Testis (tissue), 3 donors: Measurements from ENCODE around the gene NUCKS1. TPM values are rescaled to one million over a fixed set of nuclear protein-coding genes. Genes with fewer than 3 reads are reported as not detected.
A peak's percentile ranks its signal among the peaks of the same experiment; 100 is the strongest.

Source experiments
- DNase-seq: peaks from one replicate; pipeline ENCODE4 v3.0.0-alpha.2; 2019
- H3K27ac ChIP-seq, 2 donors: fragments of 200-600 bp; sonication (generic); one replicate each; pipeline ENCODE4 v1.5.1; 2019
- H3K27me3 ChIP-seq: fragments of 200-600 bp; sonication (generic); one replicate; pipeline ENCODE4 v1.5.1; 2019
- H3K36me3 ChIP-seq: fragments of 200-600 bp; sonication (generic); one replicate; pipeline ENCODE4 v1.5.1; 2017; ENCODE audit warnings: low read depth; ENCODE audit errors: missing control alignments
- H3K4me1 ChIP-seq: fragments of 200-600 bp; sonication (generic); one replicate; pipeline ENCODE4 v1.5.1; 2019
- H3K4me3 ChIP-seq, 2 donors: fragments of 200-600 bp; sonication (generic); one replicate each; pipeline ENCODE4 v1.5.1; 2017 to 2019
- H3K9me3 ChIP-seq: fragments of 200-600 bp; sonication (generic); one replicate; pipeline ENCODE4 v1.5.1; 2017
- POLR2A ChIP-seq: fragments of 450-650 bp; IDR thresholded peaks from one replicate; pipeline ENCODE4 v1.6.1; 2017; ENCODE audit warnings: antibody characterized with exemption, mild to moderate bottlenecking, moderate library complexity
- WGBS, 2 donors: methylation state at CpG; one replicate each; pipeline ENCODE4 v1.1.5; 2018; 5-methylcytosine and 5-hydroxymethylcytosine counted together
- intact Hi-C: fragments of 100-400 bp; cut with DNase I; formaldehyde crosslinking; loops from one replicate; pipeline ENCODE4 v1.15.1; 2023; ENCODE audit warnings: low total_unique reads
- polyA plus RNA-seq: library from polyadenylated mRNA; stranded (reverse); fragments of 350-450 nt; fragmentation: Illumina TruSeq; extraction: RNeasy Lipid Tissue Mini Kit (QIAGEN cat#74804); gene quantifications from one replicate; pipeline ENCODE4 v1.2.3, GENCODE V29; 2014; ENCODE audit warnings: low read depth, low replicate concordance; ENCODE audit not compliant: insufficient read depth
- total RNA-seq, 2 donors: library from RNA; depleted of rRNA; stranded (reverse); fragments of >200 nt; gene quantifications; one replicate each; pipeline ENCODE4 v1.2.3, GENCODE V29; 2016
- TF ChIP-seq, protein P1 (sequence below), 3 experiments: fragments of 450-650 bp in 2 of 3; fragments of 200-600 bp in 1 of 3; sonication (generic) in 1 of 3; IDR thresholded peaks; one replicate each; pipeline ENCODE4 v1.5.1; 2016 to 2019; ENCODE audit warnings: antibody characterized with exemption in 3 of 3, mild to moderate bottlenecking in 2 of 3, moderate library complexity in 1 of 3

Gene NUCKS1
- total and polyA plus RNA-seq, 3 donors from 2014 or later: 57.7 to 98.6 (median 66.3) TPM

DNA sequence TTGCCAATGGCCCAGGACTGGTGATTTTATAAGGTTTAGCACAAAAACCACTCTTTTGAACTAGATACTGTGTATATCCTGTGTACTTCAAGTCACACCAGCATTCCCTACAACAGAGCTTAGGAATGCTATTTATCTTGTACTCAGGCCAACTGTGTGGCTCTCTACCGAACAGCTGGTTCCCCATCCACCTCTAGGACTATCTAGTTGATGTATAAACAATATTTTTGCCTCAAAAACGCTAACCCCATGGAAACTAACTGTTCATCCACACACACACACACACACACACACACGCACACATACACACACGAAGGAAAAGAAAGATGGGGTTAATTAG, 41.0 kb downstream of the NUCKS1 start:
- peaks cover 13% of the 10 kb centered on the region for H3K4me1 ChIP-seq
- TF ChIP-seq, protein P1, sequence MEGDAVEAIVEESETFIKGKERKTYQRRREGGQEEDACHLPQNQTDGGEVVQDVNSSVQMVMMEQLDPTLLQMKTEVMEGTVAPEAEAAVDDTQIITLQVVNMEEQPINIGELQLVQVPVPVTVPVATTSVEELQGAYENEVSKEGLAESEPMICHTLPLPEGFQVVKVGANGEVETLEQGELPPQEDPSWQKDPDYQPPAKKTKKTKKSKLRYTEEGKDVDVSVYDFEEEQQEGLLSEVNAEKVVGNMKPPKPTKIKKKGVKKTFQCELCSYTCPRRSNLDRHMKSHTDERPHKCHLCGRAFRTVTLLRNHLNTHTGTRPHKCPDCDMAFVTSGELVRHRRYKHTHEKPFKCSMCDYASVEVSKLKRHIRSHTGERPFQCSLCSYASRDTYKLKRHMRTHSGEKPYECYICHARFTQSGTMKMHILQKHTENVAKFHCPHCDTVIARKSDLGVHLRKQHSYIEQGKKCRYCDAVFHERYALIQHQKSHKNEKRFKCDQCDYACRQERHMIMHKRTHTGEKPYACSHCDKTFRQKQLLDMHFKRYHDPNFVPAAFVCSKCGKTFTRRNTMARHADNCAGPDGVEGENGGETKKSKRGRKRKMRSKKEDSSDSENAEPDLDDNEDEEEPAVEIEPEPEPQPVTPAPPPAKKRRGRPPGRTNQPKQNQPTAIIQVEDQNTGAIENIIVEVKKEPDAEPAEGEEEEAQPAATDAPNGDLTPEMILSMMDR (IDR thresholded peaks at IDR 0.05): no peak
- no peak for TF ChIP-seq POLR2A
- H3K36me3 ChIP-seq: no peaks in the 10 kb centered on the region
- H3K9me3 ChIP-seq: no peaks in the 10 kb centered on the region
- WGBS, 2 donors: 45 to 51% methylated on average over 4 of the region's 4 CpGs
- H3K27me3 ChIP-seq: no peaks in the 10 kb centered on the region
- no peak for DNase-seq
- H3K27ac ChIP-seq: no peak overlapping the region
- intact Hi-C loops: no loop called here
- H3K4me3 ChIP-seq: no peak overlapping the region

DNA sequence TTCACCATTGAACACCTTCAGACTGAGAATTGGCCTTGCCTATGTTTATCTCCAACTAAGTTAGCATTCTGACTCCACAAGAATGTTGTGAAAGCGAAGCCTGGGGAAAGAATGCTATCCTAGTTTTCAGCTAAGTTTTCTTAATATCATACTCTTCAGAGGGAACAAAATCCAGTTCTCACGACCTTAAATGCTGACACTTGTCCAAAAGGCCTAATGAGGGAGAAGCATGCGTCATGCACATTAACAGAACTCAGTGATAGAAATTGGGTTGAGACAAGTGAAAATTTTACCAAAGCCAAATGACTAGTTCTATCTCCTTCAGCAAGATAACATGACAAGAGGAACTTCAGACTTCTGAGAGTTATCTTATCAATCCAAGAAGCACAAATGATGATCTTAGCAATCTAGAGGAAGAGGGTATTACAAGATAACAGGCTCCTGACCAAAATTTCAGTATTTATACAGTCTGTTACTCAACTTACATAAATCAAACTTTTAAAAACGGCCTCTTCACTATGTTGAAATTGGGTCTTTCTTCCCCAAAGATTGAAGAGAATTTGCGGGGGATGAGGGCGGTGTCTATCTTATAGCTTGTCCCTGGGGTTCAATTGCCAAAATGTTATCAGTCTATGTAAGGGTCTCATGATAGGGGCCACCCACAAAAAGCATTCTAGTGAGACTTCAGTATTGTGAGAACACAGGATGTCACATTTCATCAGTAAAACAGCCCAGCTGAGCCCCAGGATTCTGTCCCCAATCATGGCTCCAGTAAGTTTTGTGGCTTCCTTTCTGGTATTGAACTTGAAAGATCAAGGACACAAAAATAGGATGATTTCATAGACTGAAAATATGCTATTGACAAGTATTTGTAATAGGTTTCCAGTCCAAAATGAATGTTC, 43.1 kb downstream of the NUCKS1 start:
- TF ChIP-seq, protein P1 (IDR thresholded peaks at IDR 0.05): no peak
- no peak for TF ChIP-seq POLR2A
- WGBS, 2 donors: 64% methylated on average over 6 of the region's 6 CpGs
- H3K27me3 ChIP-seq: no peaks in the 10 kb centered on the region
- H3K4me3 ChIP-seq: no peak overlapping the region
- intact Hi-C loops: no loop called here
- no peaks in the 10 kb centered on the region for H3K36me3 ChIP-seq
- no peaks in the 10 kb centered on the region for H3K9me3 ChIP-seq
- peak; percentile 31 for DNase-seq
- H3K27ac ChIP-seq: peak overlapping the region; percentile 0 to 16
- H3K4me1 ChIP-seq: peaks cover 14% of the 10 kb centered on the region

DNA sequence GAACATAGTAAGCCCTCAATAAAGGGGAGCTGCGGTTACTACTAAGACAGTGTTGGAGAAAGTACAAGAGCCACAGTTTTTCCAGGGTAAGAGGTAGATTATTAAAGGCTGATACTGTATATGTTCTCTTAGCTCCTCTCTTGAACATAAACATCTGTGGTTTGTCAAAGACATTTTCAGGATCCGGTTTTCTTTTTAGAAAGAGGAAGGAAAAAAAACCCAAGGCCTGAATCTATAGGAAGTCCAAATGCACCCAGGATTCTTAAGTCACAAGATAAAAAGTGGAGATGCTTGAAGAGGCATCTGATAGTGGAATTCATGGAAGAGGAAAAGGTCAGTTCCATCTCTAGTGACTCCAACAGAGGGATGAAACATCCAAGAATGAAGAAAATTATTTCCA, 45.1 kb downstream of the NUCKS1 start:
- intact Hi-C loops: no loop called here
- Histone ChIP-seq H3K9me3 (no peaks in the 10 kb centered on the region), H3K4me1 (peaks cover 14% of the 10 kb centered on the region), H3K4me3 (no peak overlapping the region), H3K27ac (no peak overlapping the region), H3K27me3 (no peaks in the 10 kb centered on the region), H3K36me3 (no peaks in the 10 kb centered on the region)
- WGBS, 2 donors: 73 to 86% methylated on average over 2 of the region's 2 CpGs
- DNase-seq: no peak
- no peak for TF ChIP-seq POLR2A
- TF ChIP-seq, protein P1 (IDR thresholded peaks at IDR 0.05): no peak

DNA sequence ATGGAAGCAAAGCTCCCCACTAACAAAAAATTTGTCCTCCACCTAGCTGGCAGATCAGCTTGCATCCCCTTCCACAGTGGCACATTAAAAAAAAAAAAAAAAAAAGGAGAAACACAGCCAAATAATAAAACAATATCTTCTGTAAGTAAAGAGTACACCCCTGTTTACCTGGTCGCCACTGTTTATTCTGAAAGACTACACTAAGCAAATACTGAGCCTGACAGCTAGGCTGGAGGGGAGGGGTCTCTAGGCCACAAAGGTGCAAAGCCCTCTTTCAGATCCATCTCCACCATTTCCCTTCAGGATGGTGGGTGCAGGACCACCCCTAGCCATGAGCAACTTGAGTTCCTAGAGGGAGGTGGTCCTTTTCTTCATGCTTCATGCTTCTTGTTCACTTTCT, 46.9 kb downstream of the NUCKS1 start:
- no peak for DNase-seq
- no peak overlapping the region for H3K27ac ChIP-seq
- intact Hi-C loops: no loop called here

DNA sequence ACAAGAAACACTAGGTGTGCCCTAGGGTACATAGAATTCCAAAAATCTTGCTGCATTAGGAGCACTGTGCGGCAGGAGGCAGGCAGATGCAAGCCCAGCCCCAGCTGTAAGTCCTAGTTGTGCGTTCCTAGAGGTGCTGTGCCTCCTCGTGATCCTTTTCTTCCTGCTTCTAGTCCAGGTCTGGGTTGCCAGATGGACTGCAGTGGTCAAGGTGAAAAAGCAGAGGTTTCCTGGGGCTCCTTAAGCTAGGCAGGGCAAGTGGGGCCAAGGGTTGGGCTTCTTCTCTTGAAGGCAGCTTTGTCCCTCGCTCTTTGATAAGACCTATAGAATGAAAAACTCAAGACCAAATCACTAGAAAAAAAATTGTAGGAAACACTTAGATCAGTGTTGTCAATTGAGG, 48.1 kb downstream of the NUCKS1 start:
- H3K9me3 ChIP-seq: no peaks in the 10 kb centered on the region
- H3K27me3 ChIP-seq: no peaks in the 10 kb centered on the region
- no peak for DNase-seq
- H3K4me1 ChIP-seq: peaks cover 6% of the 10 kb centered on the region
- H3K27ac ChIP-seq: no peak overlapping the region
- WGBS, 2 donors: 84 to 97% methylated on average over 4 of the region's 4 CpGs
- no peak for TF ChIP-seq POLR2A
- TF ChIP-seq, protein P1 (IDR thresholded peaks at IDR 0.05): no peak
- no peaks in the 10 kb centered on the region for H3K36me3 ChIP-seq
- no peak overlapping the region for H3K4me3 ChIP-seq
- intact Hi-C loops: no loop called here

More for the DNA sequence above, 46.9 kb downstream of the NUCKS1 start:
- H3K4me3 ChIP-seq: no peak overlapping the region
- H3K9me3 ChIP-seq: no peaks in the 10 kb centered on the region
- no peaks in the 10 kb centered on the region for H3K27me3 ChIP-seq
- no peaks in the 10 kb centered on the region for H3K36me3 ChIP-seq
- H3K4me1 ChIP-seq: peaks cover 14% of the 10 kb centered on the region
- 98 to 100% methylated on average over 1 of the region's 1 CpG for WGBS, 2 donors
- no peak for TF ChIP-seq POLR2A
